Lower lobe of right lung (tissue), 2 donors: Measurements from ENCODE around the gene GLIS1. TPM values are rescaled to one million over a fixed set of nuclear protein-coding genes. Genes with fewer than 3 reads are reported as not detected.

ENCODE experiments used
- ATAC-seq, 2 donors: fragments of 200-7000 bp; cut with Tn5 transposase; one replicate each; pipeline ENCODE4 v1.9.1; 2020 to 2022; ENCODE audit warnings: mild to moderate bottlenecking in 2 of 2, moderate library complexity in 2 of 2
- DNase-seq: peaks from one replicate; pipeline ENCODE4 v3.0.0-alpha.2; 2020
- H3K27ac ChIP-seq: fragments of 200-600 bp; one replicate; pipeline ENCODE4 v1.8.0; 2022
- H3K27me3 ChIP-seq: fragments of 200-600 bp; one replicate; pipeline ENCODE4 v1.8.0; 2022; ENCODE audit warnings: low read depth
- H3K36me3 ChIP-seq: fragments of 200-600 bp; one replicate; pipeline ENCODE4 v1.8.0; 2022; ENCODE audit warnings: mild to moderate bottlenecking
- H3K4me1 ChIP-seq: fragments of 200-600 bp; one replicate; pipeline ENCODE4 v1.8.0; 2022
- H3K4me3 ChIP-seq: fragments of 200-600 bp; one replicate; pipeline ENCODE4 v1.8.0; 2022; ENCODE audit warnings: mild to moderate bottlenecking
- H3K9me3 ChIP-seq: fragments of 200-600 bp; one replicate; pipeline ENCODE4 v1.8.0; 2022
- CTCF ChIP-seq: fragments of 200-600 bp; IDR thresholded peaks from one replicate; pipeline ENCODE4 v1.8.0; 2022; ENCODE audit warnings: antibody characterized with exemption, mild to moderate bottlenecking
- intact Hi-C: fragments of 100-400 bp; cut with DNase I; formaldehyde crosslinking; loops from one replicate; pipeline ENCODE4 v1.11.0; 2022
- total RNA-seq: library from RNA; stranded (reverse); fragmentation: NEBNext Ultra II Directional; extraction: Animal tissue kit (Norgen Biotek cat#: 25700); gene quantifications from one replicate; pipeline ENCODE4 v1.2.1, GENCODE V29; 2021
- donor health status: DM: no; HTN: yes; CAD: no; lungs with severe emphysema.

Gene GLIS1
- total RNA-seq, 1 donor from 2014 or later: not detected

GRCh38 chr1:53663529-53664300 lies 75.2 kb downstream of the GLIS1 start:
- DNase-seq: no peak
- H3K4me3 ChIP-seq: no peak overlapping the region
- no peaks in the 10 kb centered on the region for H3K4me1 ChIP-seq
- no peaks in the 10 kb centered on the region for H3K9me3 ChIP-seq
- H3K27me3 ChIP-seq: no peaks in the 10 kb centered on the region
- intact Hi-C loops: no loop called here
- ATAC-seq: no peak
- TF ChIP-seq CTCF: no peak
- no peaks in the 10 kb centered on the region for H3K36me3 ChIP-seq
- H3K27ac ChIP-seq: no peak overlapping the region

- H3K4me3 ChIP-seq: no peak overlapping the region
- TF ChIP-seq CTCF: no peak
- DNase-seq: no peak
- no peaks in the 10 kb centered on the region for H3K9me3 ChIP-seq
- no peak for ATAC-seq
- H3K36me3 ChIP-seq: no peaks in the 10 kb centered on the region
- intact Hi-C loops: no loop called here
- H3K27me3 ChIP-seq: no peaks in the 10 kb centered on the region
- H3K4me1 ChIP-seq: no peaks in the 10 kb centered on the region
- H3K27ac ChIP-seq: no peak overlapping the region
Observed at GRCh38 chr1:53662951-53663350, 76.0 kb downstream of the GLIS1 start.

- TF ChIP-seq CTCF: no peak
- Histone ChIP-seq H3K4me1 (no peaks in the 10 kb centered on the region), H3K27ac (no peak overlapping the region), H3K4me3 (no peak overlapping the region), H3K27me3 (no peaks in the 10 kb centered on the region), H3K36me3 (no peaks in the 10 kb centered on the region), H3K9me3 (no peaks in the 10 kb centered on the region)
- intact Hi-C loops: no loop called here
- DNase-seq (no peak), ATAC-seq (no peak)
Observed at GRCh38 chr1:53662169-53662568, 76.8 kb downstream of the GLIS1 start.

GRCh38 chr1:53661496-53661895 lies 77.5 kb downstream of the GLIS1 start:
- no peak for TF ChIP-seq CTCF
- DNase-seq: no peak
- no peak for ATAC-seq

GRCh38 chr1:53660666-53661065 lies 78.3 kb downstream of the GLIS1 start:
- Histone ChIP-seq H3K36me3 (no peaks in the 10 kb centered on the region), H3K4me1 (no peaks in the 10 kb centered on the region), H3K4me3 (no peak overlapping the region), H3K9me3 (no peaks in the 10 kb centered on the region), H3K27me3 (no peaks in the 10 kb centered on the region), H3K27ac (no peak overlapping the region)
- DNase-seq: no peak
- intact Hi-C loops: no loop called here
- no peak for TF ChIP-seq CTCF
- no peak for ATAC-seq

More at GRCh38 chr1:53661496-53661895, 77.5 kb downstream of the GLIS1 start:
- intact Hi-C loops: no loop called here
- Histone ChIP-seq H3K9me3 (no peaks in the 10 kb centered on the region), H3K36me3 (no peaks in the 10 kb centered on the region), H3K27me3 (no peaks in the 10 kb centered on the region), H3K4me3 (no peak overlapping the region), H3K4me1 (no peaks in the 10 kb centered on the region), H3K27ac (no peak overlapping the region)
